ENCODE measurements around the gene RGSL1.

The RGSL1 gene

DNA sequence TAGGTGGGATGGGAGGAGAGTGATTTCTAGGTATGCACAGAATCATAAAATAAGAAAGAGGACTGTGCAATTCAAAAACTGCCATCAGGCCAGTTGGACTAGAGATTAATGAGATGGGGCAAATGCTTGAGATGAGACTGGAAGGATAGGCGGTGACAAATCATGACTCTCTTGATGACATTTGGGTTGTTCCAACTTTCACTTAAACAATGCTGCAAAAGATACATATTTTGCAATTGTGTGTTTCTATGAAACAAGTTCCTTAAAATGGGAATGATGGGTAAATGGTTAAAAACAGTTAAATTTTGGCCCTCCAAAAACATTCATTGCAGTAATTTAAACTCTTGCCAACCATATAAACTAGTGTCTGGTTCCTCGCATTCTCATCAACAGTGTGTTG lies 84.0 kb downstream of the RGSL1 start:
- no peak for DNase-seq (ENCODE audit: low read depth in 1 of 2, low spot score in 1 of 2)

GRCh38 chr1:182549346-182549745 lies 99.4 kb downstream of the RGSL1 start:
- DNase-seq (ENCODE audit: low read depth in 1 of 2, low spot score in 1 of 2) = no peak

DNA sequence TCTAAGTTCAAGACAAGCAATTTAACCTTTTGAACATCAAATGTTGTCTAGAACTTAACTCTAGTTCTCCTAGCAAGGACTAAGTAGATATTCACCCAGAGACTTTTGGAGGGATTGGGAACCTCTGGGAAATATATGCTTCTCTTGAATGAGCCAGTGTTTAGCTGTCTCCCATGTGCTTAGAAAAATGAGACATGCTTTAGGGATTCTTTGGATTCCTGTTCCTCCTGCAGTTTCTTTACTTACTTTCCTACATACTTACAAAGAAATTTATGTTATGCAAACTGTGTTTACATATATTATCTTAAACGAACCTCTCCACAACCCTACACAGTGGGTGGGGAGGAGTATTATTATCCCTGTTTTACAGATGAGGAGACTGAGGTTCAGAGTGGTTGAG lies 99.9 kb downstream of the RGSL1 start:
- no peak for DNase-seq (ENCODE audit: low read depth in 1 of 2, low spot score in 1 of 2)

GRCh38 chr1:182552527-182552926 lies 102.6 kb downstream of the RGSL1 start:
- DNase-seq (ENCODE audit: low read depth in 1 of 2, low spot score in 1 of 2) = no peak

- no peak for DNase-seq (ENCODE audit: low read depth in 1 of 2, low spot score in 1 of 2)
Measured at GRCh38 chr1:182555493-182555892, 105.5 kb downstream of the RGSL1 start.

DNA sequence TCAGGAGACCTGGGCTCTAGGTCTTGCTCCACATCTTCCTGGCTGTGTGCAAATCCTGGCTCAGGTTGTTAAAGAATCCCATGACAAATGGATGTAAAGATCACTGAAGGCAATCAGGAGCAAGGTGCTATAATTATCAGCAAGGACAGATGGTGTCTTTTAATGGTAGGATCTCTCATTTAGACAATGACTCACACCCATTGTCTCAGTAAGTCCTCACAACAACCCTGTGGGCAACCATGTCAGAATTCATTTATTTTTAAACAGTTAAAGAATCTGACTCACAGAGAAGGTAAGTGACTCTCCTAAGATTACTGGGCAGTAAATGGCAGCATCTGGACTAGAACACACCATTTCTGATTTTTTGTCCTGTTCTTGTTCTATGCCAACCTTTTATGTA lies 106.3 kb downstream of the RGSL1 start:
- DNase-seq (ENCODE audit: low read depth in 1 of 2, low spot score in 1 of 2) = no peak

- DNase-seq (ENCODE audit: low read depth in 1 of 2, low spot score in 1 of 2) = no peak
Measured at GRCh38 chr1:182560392-182560984, 110.5 kb downstream of the RGSL1 start.

DNA sequence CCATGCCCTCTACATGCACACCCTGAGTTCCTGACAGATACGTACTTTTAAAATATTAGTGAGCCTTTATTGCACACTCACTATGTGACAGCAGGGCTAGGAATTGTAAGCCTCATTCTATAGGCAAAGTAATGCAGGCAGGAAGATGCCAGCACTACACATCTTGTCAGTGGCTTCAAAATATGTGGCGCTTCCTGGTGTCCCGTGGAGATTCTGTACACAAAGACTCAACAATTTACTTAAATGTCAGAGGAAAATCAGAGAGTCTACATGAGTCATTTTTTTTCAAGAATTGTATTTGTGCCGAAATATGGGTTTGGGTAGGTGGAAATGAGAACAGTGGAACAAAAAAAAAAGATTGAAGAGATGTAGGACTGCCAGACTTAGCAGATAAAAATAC lies 111.5 kb downstream of the RGSL1 start:
- no peak for DNase-seq (ENCODE audit: low read depth in 1 of 2, low spot score in 1 of 2)

- DNase-seq (ENCODE audit: low read depth in 1 of 2, low spot score in 1 of 2) = no peak
Measured at GRCh38 chr1:182563095-182563494, 113.1 kb downstream of the RGSL1 start.

DNA sequence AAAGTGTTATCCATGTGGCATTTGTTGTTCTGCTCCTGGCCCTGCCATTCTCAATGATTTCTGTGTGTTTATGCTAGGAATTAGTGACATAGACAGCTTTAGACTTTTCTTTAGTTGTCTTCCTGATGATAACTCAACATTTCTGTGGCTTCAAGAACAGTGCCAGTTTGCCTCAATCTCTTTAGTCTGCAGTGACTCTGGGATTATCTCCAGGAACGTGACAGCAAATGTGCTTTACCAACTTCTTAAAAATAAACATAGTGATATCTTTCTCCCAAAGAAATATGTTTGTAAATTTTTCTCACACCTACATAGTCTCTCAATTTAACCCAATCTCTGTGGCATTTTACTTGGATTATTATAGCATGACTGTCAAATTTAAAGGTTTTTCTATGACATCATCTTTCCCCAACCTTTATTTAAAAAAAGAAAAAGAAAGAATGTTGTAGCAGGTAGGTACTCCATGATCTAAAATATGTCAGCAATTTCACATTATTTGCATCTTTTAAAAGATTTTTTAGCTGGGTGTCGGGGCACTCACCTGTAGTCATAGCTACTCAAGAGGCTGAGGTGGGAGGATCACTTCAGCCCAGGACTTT lies 114.6 kb downstream of the RGSL1 start:
- DNase-seq (ENCODE audit: low read depth in 1 of 2, low spot score in 1 of 2) = no peak

DNA sequence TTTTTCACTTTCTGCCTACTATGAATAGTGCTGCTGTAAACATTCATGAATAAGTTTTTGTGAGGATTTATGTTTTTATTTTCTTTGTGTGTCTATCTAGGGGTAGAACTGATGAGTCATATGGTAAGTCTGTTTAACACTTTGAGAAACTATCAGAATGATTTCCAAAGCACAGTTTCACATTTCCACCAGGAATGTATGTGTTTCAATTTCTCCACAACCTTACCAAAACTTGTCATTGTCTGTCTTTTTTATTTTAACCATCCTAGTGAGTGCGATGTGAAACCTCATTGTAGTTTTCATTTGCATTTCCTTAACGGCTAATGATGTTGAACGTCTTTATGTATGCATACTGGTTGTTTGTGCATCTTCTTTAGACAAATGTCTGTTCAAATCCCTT lies 115.6 kb downstream of the RGSL1 start:
- DNase-seq (ENCODE audit: low read depth in 1 of 2, low spot score in 1 of 2) = no peak

GRCh38 chr1:182567629-182568028 lies 117.7 kb downstream of the RGSL1 start:
- DNase-seq (ENCODE audit: low read depth in 1 of 2, low spot score in 1 of 2) = no peak

GRCh38 chr1:182568647-182569284 lies 118.8 kb downstream of the RGSL1 start:
- DNase-seq (ENCODE audit: low read depth in 1 of 2, low spot score in 1 of 2) = no peak

- DNase-seq (ENCODE audit: low read depth in 1 of 2, low spot score in 1 of 2) = no peak
Measured at GRCh38 chr1:182569939-182570610, 120.1 kb downstream of the RGSL1 start.

- no peak for DNase-seq (ENCODE audit: low read depth in 1 of 2, low spot score in 1 of 2)
Measured at GRCh38 chr1:182570611-182570970, 120.6 kb downstream of the RGSL1 start.

DNA sequence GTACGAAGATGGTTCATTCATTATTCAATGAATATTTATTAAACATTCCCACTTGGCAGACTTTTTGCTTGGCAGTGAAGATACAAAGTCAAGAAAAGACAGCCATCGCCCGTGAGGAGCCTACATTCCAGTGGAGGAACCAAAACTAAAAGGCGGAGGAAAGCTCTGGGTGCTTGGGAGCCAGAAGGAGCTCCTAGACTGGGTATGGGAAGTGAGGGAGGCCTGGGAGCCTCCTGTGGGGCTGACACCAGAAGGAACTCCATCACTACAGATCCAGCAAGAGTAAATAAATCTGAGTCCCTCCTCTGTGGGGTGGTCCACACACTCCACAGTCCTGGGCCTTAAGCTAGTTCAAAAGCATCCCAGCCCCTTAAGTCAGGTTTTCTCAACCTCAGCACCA lies 124.2 kb downstream of the RGSL1 start:
- no peak for DNase-seq (ENCODE audit: low read depth in 1 of 2, low spot score in 1 of 2)

DNA sequence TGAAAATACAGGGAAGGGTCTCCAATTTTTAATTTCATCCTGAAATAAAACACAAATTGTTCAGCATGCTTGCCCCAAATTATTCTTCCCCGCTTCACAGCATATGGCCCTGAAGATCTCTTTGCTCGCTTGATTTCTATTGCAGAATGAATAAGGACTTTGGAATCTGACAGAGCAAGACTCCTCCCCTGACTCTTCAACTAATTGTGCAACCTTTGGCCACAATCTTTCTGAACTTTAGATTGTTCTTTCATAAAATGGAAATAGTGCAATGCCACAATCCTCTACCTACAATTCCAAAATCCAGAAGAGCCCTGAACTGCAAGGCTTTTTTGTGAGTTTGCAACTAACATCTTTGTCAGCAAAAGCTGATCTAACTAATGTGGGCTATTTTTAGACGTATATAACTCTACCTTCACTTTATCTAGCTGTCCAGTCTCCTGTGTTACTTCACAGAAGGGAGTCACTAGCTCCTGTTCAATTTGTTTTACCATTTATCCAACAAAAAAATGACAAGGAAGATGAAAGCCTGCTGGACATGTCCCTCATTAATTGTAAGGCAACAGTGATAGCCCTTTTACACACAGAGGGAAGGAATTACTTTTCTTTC lies 125.7 kb downstream of the RGSL1 start:
- DNase-seq (ENCODE audit: low read depth in 1 of 2, low spot score in 1 of 2) = no peak

DNA sequence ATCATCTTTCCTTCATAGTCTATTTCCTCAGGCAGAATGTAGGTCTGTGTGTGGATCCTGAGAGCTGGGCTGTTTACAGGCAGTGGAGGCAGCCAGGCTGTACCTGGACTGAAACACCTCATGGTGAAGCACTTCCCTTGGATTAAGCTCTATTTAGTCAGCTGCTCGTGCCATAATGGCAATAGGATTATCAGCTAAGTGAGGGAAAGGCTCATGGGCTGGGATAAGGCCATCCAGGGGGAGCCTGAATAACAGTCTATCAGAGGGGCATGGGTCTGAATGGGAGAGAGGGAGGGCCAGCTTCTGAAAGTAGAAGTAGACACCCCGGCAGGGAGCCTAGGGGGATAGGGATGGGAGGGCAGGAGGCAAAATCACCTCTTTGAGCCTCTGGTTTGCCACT lies 130.8 kb downstream of the RGSL1 start:
- DNase-seq (ENCODE audit: low read depth in 1 of 2, low spot score in 1 of 2) = no peak

DNA sequence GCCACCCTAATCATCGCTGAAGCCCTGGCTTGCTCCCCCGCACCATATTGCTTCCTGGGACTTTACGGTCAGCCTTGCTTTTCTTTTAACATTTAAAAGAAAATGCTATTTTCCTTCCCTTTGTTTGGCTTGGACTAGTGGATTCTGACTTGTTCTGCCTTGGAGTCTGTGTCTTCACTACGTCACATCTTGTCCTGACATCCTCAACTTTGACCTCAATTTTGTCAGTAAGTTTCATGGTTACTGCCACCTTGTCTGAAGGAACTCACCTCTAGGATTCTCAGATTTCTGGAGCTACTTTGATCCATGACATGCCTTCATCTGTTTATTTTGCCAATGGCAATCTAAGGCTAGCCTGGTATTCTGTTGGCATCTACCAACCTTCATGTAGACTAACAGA lies 134.8 kb downstream of the RGSL1 start:
- no peak for DNase-seq (ENCODE audit: low read depth in 1 of 2, low spot score in 1 of 2)

DNA sequence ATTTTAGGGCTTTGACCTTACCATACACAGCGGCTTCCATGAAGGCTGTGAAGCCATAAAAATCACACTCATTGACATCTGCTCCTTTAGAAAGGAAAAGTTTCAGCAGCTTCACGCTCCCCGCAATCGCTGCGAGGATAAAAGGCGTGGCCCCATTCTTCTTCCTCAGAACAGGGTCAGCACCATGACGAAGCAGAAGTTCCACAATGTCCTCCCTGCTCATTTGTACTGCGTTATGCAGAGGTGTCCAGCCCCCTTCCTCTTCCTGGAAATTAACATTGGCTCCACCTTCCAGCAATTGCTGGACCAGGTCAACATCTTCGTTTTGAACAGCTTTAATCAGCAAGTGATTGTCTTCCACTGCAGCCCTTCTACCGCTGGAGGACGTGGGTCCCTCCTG lies 136.4 kb downstream of the RGSL1 start:
- no peak for DNase-seq (ENCODE audit: low read depth in 1 of 2, low spot score in 1 of 2)

GRCh38 chr1:182587093-182587492 lies 137.1 kb downstream of the RGSL1 start:
- DNase-seq (ENCODE audit: low read depth in 1 of 2, low spot score in 1 of 2) = no peak

All from activated T-helper 1 cell treated with anti-CD3 and anti-CD28 coated beads, Interleukin-2, amount 50 U/mL, for 16 hours (primary cell).